ENCODE results near the gene BCAS3.

The BCAS3 gene

DNA sequence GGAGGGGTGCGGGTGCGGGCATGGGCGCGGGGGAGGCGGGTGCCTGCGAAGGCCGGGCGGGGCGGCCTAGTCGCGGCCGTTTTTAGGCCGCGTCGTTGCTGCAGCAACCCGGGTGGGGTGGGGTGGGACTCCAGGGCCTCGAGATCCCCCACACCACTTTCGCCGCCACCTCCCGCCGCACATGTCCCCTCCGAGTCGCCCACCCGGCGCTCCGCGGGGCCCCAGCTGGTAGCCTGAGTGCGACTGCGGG lies 733.3 kb downstream of the BCAS3 start:
- TF ChIP-seq TAF1 (IDR thresholded peaks at IDR 0.05; ENCODE audit: low read depth, low read length) (no peak), SPI1 (IDR thresholded peaks at IDR 0.05; ENCODE audit: low read depth, low read length) (no peak), POLR2AphosphoS5 (IDR thresholded peaks at IDR 0.05; ENCODE audit: low read depth, low read length) (no peak), POLR2A (IDR thresholded peaks at IDR 0.05; ENCODE audit: low read depth, low read length) (no peak), POU2F2 (IDR thresholded peaks at IDR 0.05; ENCODE audit: low read depth, low read length) (no peak)
- DNase-seq (ENCODE audit: insufficient read length, low spot score): peak; percentile 38
- no peak for FAIRE-seq

DNA sequence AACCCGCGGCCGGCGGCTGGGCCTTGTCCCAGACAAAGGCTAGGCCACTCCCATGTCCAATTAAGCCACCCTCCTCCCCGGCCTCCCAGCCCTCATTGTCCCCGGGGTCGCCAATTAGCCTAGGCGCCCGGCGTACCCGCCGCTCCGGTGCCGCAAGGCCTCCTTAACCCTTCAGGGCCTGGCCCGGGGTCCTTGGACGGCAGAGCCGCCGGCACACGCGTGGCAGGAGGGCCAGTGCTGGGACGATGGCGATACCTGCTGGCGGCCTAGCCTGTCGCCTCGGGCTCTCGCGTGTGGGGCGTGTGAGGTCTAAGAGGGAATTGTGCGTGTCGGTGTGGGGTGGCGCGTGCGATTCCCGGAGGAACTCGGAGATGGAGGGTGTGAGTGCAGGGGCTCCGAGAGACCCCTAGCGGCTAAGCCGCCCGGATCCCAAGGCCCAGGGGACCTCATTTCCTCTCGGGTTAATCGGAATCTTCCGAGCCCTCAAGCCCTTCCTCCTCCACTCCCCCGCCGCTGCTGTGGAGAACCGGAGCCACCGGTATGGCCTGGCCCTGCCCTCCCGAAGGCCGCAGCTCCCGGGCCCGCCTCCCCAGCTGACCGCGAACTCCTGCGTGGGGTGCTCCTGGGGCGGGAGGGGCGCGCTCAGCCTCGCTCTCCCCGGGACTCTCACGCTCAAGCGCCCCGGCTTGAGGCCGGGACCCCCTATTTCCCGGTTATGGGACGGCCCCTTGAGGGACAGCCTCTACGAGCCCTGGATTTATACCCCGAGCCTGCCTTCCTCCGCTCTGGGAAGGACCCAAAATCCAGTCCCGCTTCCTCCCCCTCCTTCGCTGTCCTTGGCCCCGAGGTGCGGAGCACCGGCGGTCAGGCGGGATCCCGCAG lies 733.9 kb downstream of the BCAS3 start:
- DNase-seq (ENCODE audit: insufficient read length, low spot score) (peak; percentile 43), FAIRE-seq (no peak)
- TF ChIP-seq TAF1 (IDR thresholded peaks at IDR 0.05; ENCODE audit: low read depth, low read length): no peak
- TF ChIP-seq SPI1 (IDR thresholded peaks at IDR 0.05; ENCODE audit: low read depth, low read length): no peak
- no peak for TF ChIP-seq PAX5 (IDR thresholded peaks at IDR 0.05; ENCODE audit: insufficient read depth, low read length, severe bottlenecking)
- no peak for TF ChIP-seq POLR2AphosphoS5 (IDR thresholded peaks at IDR 0.05; ENCODE audit: low read depth, low read length)
- no peak for TF ChIP-seq POU2F2 (IDR thresholded peaks at IDR 0.05; ENCODE audit: low read depth, low read length)
- no peak for TF ChIP-seq POLR2A (IDR thresholded peaks at IDR 0.05; ENCODE audit: low read depth, low read length)

DNA sequence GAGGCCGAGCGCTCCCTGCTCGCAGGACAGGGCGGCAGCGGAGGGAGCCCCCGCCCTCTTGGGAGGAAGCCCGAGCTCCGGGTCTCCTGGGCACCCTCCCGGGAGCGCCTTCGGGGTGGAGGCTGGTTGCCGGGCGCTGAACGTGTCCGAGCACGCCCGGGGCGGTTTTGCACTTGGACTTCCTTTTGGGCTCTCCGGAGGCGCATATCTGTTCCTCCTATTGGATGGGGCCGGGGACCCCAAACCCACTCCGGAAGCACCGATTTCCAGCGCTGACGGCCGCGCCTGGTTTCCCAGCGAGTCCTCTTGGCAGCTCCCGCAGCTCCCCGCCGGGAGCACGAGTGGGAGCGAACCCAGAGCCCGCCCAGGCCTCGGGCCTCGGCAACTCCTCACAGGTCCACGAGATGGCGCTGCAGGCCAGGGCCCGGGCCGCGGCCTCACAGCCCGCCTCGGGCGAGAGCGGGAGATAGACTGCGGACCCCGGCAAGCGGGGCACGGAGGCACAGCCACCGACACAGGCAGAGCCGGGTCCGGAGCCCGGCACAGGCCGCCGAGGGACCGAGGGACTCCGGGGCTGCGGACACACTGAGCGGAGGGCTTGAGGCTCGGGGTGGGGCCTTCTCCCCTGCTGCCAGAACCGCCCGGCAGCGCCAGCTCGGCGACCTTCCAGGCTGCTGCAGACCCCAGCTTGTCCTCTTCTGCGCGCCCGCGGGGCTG lies 734.6 kb downstream of the BCAS3 start:
- DNase-seq (ENCODE audit: insufficient read length, low spot score): peak; percentile 91
- FAIRE-seq: peak; percentile 78
- TF ChIP-seq POU2F2 (IDR thresholded peaks at IDR 0.05; ENCODE audit: low read depth, low read length): 0 out of 2 replicates have a peak, but pooled peaks have one; percentile 26
- TF ChIP-seq SPI1 (IDR thresholded peaks at IDR 0.05; ENCODE audit: low read depth, low read length): no peak
- TF ChIP-seq POLR2AphosphoS5 (IDR thresholded peaks at IDR 0.05; ENCODE audit: low read depth, low read length): no peak
- TF ChIP-seq POLR2A (IDR thresholded peaks at IDR 0.05; ENCODE audit: low read depth, low read length): no peak
- TF ChIP-seq PAX5 (IDR thresholded peaks at IDR 0.05; ENCODE audit: insufficient read depth, low read length, severe bottlenecking): peak; percentile 36

DNA sequence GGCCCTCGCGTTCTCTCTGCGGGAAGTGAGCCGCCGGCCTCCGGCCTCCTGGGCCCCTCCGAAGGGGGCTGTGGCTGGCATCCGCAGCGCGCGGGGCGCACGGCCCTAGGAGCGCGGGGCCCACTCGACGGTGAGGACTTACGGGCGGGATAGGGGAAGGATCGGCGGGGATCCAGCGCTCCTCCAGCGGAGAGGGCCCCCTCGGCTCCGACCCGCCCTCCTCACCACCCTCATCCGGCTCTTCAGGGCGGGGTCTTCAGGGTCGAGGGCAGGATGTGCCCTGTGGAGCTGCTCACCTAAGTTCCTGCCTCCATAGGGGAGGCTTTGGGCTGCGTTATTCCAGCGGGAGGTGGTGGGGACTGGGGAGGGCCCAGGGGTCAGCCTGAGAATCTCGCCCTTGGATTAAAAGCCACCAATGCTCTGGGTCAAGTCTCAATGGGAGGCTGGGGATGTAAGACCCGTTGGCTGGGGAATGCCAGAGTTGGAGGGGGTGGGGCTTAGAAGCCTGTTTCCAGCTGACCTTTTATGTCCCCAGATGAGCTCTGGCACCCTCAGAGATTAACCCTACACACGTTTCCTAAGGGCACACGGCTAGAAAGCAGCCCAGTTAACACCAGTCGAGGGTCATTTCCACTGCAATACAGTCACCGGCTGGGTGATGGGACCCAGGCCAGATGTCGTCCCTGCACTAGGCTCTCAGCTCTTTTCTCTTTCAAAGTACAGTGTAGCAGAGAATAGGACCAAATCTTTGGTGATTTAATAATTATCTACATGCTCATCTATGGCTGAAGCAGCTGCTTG lies 735.4 kb downstream of the BCAS3 start:
- FAIRE-seq (no peak), DNase-seq (ENCODE audit: insufficient read length, low spot score) (no peak)
- TF ChIP-seq POLR2AphosphoS5 (IDR thresholded peaks at IDR 0.05; ENCODE audit: low read depth, low read length) (no peak), POU2F2 (IDR thresholded peaks at IDR 0.05; ENCODE audit: low read depth, low read length) (no peak), SPI1 (IDR thresholded peaks at IDR 0.05; ENCODE audit: low read depth, low read length) (no peak), POLR2A (IDR thresholded peaks at IDR 0.05; ENCODE audit: low read depth, low read length) (no peak), TAF1 (IDR thresholded peaks at IDR 0.05; ENCODE audit: low read depth, low read length) (no peak), PAX5 (IDR thresholded peaks at IDR 0.05; ENCODE audit: insufficient read depth, low read length, severe bottlenecking) (no peak)

DNA sequence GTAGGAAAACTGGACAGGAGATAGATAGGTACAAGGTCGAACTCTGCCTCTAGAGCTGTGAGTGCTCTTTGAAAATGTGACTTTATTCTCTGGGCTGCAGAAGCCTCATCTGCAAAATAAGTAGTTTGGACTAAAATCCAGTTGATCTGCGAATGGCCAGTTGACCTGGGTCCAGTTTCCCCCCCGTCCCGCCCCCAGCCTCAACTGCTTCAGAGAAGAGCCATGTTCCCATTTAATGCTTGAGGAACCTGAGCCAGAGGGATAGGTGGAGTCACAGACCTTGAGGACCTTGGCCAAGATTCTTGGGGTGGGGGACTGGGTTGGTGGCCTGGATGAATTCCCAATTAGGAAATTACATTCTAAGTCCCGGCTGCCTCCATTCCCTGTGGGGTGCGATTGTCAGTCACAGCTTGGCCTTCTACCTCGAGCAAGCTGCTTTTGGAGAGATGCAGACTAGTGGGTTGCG lies 736.0 kb downstream of the BCAS3 start:
- no peak for FAIRE-seq
- no peak for DNase-seq (ENCODE audit: insufficient read length, low spot score)
- TF ChIP-seq POLR2A (IDR thresholded peaks at IDR 0.05; ENCODE audit: low read depth, low read length) (no peak), POLR2AphosphoS5 (IDR thresholded peaks at IDR 0.05; ENCODE audit: low read depth, low read length) (no peak), PAX5 (IDR thresholded peaks at IDR 0.05; ENCODE audit: insufficient read depth, low read length, severe bottlenecking) (no peak), TAF1 (IDR thresholded peaks at IDR 0.05; ENCODE audit: low read depth, low read length) (no peak), POU2F2 (IDR thresholded peaks at IDR 0.05; ENCODE audit: low read depth, low read length) (no peak), SPI1 (IDR thresholded peaks at IDR 0.05; ENCODE audit: low read depth, low read length) (no peak)

DNA sequence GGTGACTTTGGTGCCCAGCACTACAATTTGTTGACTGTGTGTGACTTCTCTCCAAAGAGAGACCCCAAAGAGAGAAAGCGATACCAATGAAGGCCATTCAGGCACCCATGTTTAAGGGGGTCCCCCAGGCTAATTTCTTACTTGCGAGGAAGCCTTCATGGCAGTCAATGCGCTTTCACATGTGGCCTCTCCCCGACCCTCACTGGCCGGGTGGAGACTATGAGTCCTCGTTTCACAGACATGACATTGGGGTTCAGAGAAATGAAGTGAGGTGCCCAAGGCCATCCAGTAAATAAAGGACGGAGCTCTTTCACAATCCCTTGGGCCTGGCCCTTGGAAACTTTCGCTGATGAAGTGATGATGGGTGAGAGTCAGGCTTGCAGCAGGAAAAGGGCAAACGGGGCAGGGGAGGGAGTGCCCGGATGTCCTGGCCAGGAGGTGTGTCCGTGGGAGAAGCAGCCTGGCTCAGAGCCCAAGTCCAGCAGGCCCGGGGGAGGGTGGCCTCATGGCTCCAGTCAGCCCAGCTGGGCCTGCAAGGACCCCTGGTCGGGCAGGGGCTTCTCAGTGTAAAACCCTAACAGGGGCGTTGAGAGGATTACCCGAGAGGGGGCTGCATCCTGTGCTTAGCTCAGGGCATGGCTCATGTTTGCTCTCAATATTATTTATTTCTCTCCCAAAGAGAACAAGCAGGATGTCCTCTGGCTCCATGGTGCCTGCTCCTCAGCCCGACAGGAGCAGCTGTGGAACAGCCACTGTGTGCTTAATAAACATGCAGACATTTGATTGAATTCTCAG lies 736.7 kb downstream of the BCAS3 start:
- DNase-seq (ENCODE audit: insufficient read length, low spot score) (no peak), FAIRE-seq (no peak)
- TF ChIP-seq PAX5 (IDR thresholded peaks at IDR 0.05; ENCODE audit: insufficient read depth, low read length, severe bottlenecking) (no peak), POLR2A (IDR thresholded peaks at IDR 0.05; ENCODE audit: low read depth, low read length) (no peak), SPI1 (IDR thresholded peaks at IDR 0.05; ENCODE audit: low read depth, low read length) (no peak), POU2F2 (IDR thresholded peaks at IDR 0.05; ENCODE audit: low read depth, low read length) (no peak), TAF1 (IDR thresholded peaks at IDR 0.05; ENCODE audit: low read depth, low read length) (no peak), POLR2AphosphoS5 (IDR thresholded peaks at IDR 0.05; ENCODE audit: low read depth, low read length) (no peak)

DNA sequence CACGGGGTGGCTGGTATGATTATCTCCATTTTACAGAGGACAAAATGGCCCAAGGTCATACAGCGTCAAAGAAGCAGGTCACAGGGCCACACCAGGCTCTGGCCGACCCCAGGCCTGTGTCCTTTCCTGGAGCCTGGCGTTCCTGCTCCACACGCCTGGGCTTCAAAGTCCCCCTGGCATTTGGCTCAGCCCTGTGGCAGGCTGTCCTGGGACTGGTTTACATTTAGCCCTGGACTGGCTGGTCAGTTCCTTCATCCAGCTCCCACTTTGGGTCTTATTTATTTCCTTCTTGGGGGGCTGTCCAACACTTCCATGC lies 737.2 kb downstream of the BCAS3 start:
- FAIRE-seq (no peak), DNase-seq (ENCODE audit: insufficient read length, low spot score) (no peak)
- TF ChIP-seq SPI1 (IDR thresholded peaks at IDR 0.05; ENCODE audit: low read depth, low read length): no peak
- TF ChIP-seq POU2F2 (IDR thresholded peaks at IDR 0.05; ENCODE audit: low read depth, low read length): no peak
- TF ChIP-seq POLR2A (IDR thresholded peaks at IDR 0.05; ENCODE audit: low read depth, low read length): no peak
- TF ChIP-seq TAF1 (IDR thresholded peaks at IDR 0.05; ENCODE audit: low read depth, low read length): no peak
- no peak for TF ChIP-seq POLR2AphosphoS5 (IDR thresholded peaks at IDR 0.05; ENCODE audit: low read depth, low read length)
- no peak for TF ChIP-seq PAX5 (IDR thresholded peaks at IDR 0.05; ENCODE audit: insufficient read depth, low read length, severe bottlenecking)

DNA sequence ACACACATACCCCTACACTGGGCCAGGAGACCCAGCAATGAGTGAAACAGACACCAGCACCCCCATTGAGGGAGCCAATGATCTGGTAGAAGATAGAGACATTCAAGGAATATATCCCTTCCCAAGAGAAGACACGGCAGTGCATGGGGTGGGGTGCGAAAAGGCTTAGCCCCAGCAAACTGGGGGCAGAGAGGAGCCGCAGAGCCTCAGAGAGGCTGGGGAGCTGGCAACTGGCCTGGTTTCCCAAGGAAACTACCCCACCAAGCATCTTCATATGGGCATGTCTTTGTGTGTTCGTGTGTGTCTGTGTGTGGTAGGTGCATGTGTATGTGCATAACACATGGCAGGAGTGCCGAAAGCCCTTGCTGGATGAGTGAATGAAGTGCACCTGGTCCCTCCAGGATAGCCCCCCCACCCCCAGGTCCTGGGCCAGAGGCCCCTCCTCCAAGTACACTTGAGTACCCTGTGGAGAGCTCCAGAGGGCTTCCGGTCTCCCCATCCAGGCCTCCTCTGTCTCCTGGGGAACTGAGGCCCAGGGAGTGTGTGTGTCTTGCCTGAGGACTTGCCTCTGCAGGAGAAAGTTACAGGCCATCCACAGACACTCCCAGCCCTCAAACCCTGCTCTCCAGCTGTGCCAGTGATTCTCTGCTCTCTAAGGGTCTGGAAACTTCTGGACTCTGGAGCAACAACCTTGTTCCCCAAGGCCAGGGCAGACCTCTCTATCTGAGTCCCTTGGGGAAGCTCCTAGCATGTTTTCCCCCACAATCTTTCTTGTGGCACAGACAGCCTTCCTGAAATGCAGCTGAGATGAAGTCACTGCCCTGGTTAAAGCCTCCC lies 737.9 kb downstream of the BCAS3 start:
- FAIRE-seq (no peak), DNase-seq (ENCODE audit: insufficient read length, low spot score) (no peak)
- TF ChIP-seq PAX5 (IDR thresholded peaks at IDR 0.05; ENCODE audit: insufficient read depth, low read length, severe bottlenecking) (no peak), POLR2A (IDR thresholded peaks at IDR 0.05; ENCODE audit: low read depth, low read length) (no peak), POLR2AphosphoS5 (IDR thresholded peaks at IDR 0.05; ENCODE audit: low read depth, low read length) (no peak), SPI1 (IDR thresholded peaks at IDR 0.05; ENCODE audit: low read depth, low read length) (no peak), TAF1 (IDR thresholded peaks at IDR 0.05; ENCODE audit: low read depth, low read length) (no peak), POU2F2 (IDR thresholded peaks at IDR 0.05; ENCODE audit: low read depth, low read length) (no peak)
